A673 (cell line): ENCODE measurements around the gene NSL1. TPM values are rescaled to one million over a fixed set of nuclear protein-coding genes. Genes with fewer than 3 reads are reported as not detected.

Experiments used
- BruUV-seq: library from RNA; stranded (reverse); fragments of 400-500 nt; replicated peaks from 2 replicates; lab custom pipeline; 2021; lab: Mats Ljungman, UMichigan
- CTCF ChIA-PET: fragments of 300-600 bp; sonication (Branson Sonifier 250); formaldehyde crosslinking; loops from one replicate; lab custom pipeline; 2022; ENCODE audit warnings: antibody characterized with exemption; lab: Charles Lee
- POLR2A ChIA-PET: fragments of 300-600 bp; sonication (Branson Sonifier 250); formaldehyde crosslinking; loops from one replicate; lab custom pipeline; 2022; ENCODE audit warnings: antibody characterized with exemption; ENCODE audit not compliant: low non-redundant PET; lab: Charles Lee
- DNase-seq: peaks from one replicate; pipeline ENCODE4 v3.0.0-alpha.2; 2015; ENCODE audit warnings: low spot score
- H3K27ac ChIP-seq: fragments of 200-600 bp; sonication (generic); 2 replicates; pipeline ENCODE4 v1.5.1; 2016; ENCODE audit warnings: mixed run types, low read depth, mild to moderate bottlenecking, mixed read lengths, antibody characterized with exemption, low read length; ENCODE audit not compliant: poor library complexity, severe bottlenecking
- H3K27me3 ChIP-seq: fragments of 200-600 bp; sonication (generic); replicated peaks from 2 replicates; pipeline ENCODE4 v1.6.1; 2017; ENCODE audit warnings: mixed run types, low read depth, mild to moderate bottlenecking, mixed read lengths, antibody characterized with exemption, low read length; ENCODE audit not compliant: insufficient read depth, poor library complexity
- H3K36me3 ChIP-seq: fragments of 200-600 bp; sonication (generic); 2 replicates; pipeline ENCODE4 v1.6.1; 2016; ENCODE audit warnings: mixed run types, mild to moderate bottlenecking, mixed read lengths, antibody characterized with exemption, low read length; ENCODE audit not compliant: insufficient read depth, poor library complexity, severe bottlenecking
- H3K4me1 ChIP-seq: fragments of 200-600 bp; sonication (generic); 2 replicates; pipeline ENCODE4 v1.6.1; 2017; ENCODE audit warnings: mixed run types, mild to moderate bottlenecking, mixed read lengths, antibody characterized with exemption, low read length; ENCODE audit not compliant: insufficient read depth, poor library complexity, severe bottlenecking
- H3K4me3 ChIP-seq: fragments of 200-600 bp; sonication (generic); 2 replicates; pipeline ENCODE4 v1.5.1; 2016; ENCODE audit warnings: low read depth, mixed run types, mild to moderate bottlenecking, mixed read lengths, low read length; ENCODE audit not compliant: poor library complexity, severe bottlenecking
- H3K9me3 ChIP-seq: fragments of 200-600 bp; sonication (generic); 2 replicates; pipeline ENCODE4 v1.6.1; 2016; ENCODE audit warnings: mixed run types, low read depth, mild to moderate bottlenecking, mixed read lengths, antibody characterized with exemption, low read length; ENCODE audit not compliant: poor library complexity, severe bottlenecking
- CTCF ChIP-seq: fragments of 300-800, 200-600 bp; sonication (generic); conservative IDR thresholded peaks from 2 replicates; pipeline ENCODE4 v1.5.1; 2017; ENCODE audit warnings: low read depth, mild to moderate bottlenecking, antibody characterized with exemption, low read length, moderate library complexity, mixed read lengths
- EZH2 ChIP-seq: fragments of 200-600 bp; sonication (generic); IDR thresholded peaks from 2 replicates; pipeline ENCODE4 v1.6.1; 2017; ENCODE audit warnings: borderline replicate concordance, low read depth, mild to moderate bottlenecking, mixed read lengths, antibody characterized with exemption, low read length; ENCODE audit not compliant: poor library complexity, severe bottlenecking
- intact Hi-C: fragments of 100-400 bp; cut with micrococcal nuclease; formaldehyde crosslinking; loops from one replicate; pipeline ENCODE4 v1.10.0; 2022; ENCODE audit not compliant: unreplicated experiment
- total RNA-seq: library from RNA; stranded (reverse); gene quantifications from 2 replicates; pipeline ENCODE4 v1.2.3, GENCODE V29; 2021

Gene NSL1
- total RNA-seq, 1 experiment from 2014 or later = 48.5 TPM

- no peak overlapping the region for H3K27ac ChIP-seq
- no TSS peak for BruUV-seq
- H3K9me3 ChIP-seq = no peaks in the 10 kb centered on the region
- intact Hi-C loops = loop anchor here (10.0 kb wide), 1 partner anchor 245 kb away; no protein-coding TSS in a partner anchor
- H3K4me3 ChIP-seq = no peak overlapping the region
- TF ChIP-seq CTCF = peak; percentile 88
- no peak for TF ChIP-seq EZH2
- peak; percentile 89 for DNase-seq
- CTCF ChIA-PET = interaction anchor here (0.5 to 1.5 kb wide), 16 partner anchors 14 to 507 kb away, joined by 3 to 8 read pairs (median 3); no protein-coding TSS in a partner anchor
- peaks cover 14% of the 10 kb centered on the region for H3K4me1 ChIP-seq
- H3K36me3 ChIP-seq = no peaks in the 10 kb centered on the region
- POLR2A ChIA-PET = interaction anchor here (0.6 kb wide), 1 partner anchor 11 kb away, joined by 16 read pairs; no protein-coding TSS in a partner anchor
- no peaks in the 10 kb centered on the region for H3K27me3 ChIP-seq
These were observed 41.6 kb downstream of the NSL1 start for GRCh38 chr1:212749821-212750535.

GRCh38 chr1:212746546-212746945 is 45.0 kb downstream of the NSL1 start:
- Histone ChIP-seq H3K27ac (no peak overlapping the region), H3K27me3 (no peaks in the 10 kb centered on the region), H3K4me1 (peaks cover 4% of the 10 kb centered on the region), H3K36me3 (no peaks in the 10 kb centered on the region), H3K4me3 (no peak overlapping the region), H3K9me3 (no peaks in the 10 kb centered on the region)
- intact Hi-C loops = no loop called here
- BruUV-seq = no TSS peak
- no peak for TF ChIP-seq EZH2
- no peak for TF ChIP-seq CTCF
- no peak for DNase-seq
- ChIA-PET CTCF (no interaction called here), POLR2A (no interaction called here)

DNA sequence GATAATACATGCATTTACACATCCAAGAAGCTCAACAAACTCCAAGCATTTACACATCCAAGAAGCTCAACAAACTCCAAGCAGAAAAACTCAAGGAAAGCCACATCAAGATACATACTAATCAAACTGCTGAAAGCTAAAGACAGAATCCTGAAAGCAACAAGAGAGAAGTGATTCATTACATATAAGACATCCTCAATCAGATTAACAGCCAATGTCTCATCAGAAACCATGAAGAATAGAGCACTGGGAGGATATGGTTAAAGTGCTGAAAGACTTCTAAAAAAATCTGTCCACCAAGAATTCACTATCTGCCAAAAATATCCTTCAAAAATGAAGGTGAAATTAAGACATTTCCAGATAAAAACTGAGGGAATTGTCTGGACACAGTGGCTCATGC is 46.3 kb downstream of the NSL1 start:
- BruUV-seq = no TSS peak
- intact Hi-C loops = no loop called here
- Histone ChIP-seq H3K27me3 (no peaks in the 10 kb centered on the region), H3K4me3 (no peak overlapping the region), H3K27ac (no peak overlapping the region), H3K36me3 (no peaks in the 10 kb centered on the region), H3K9me3 (no peaks in the 10 kb centered on the region), H3K4me1 (peaks cover 4% of the 10 kb centered on the region)
- no peak for DNase-seq
- ChIA-PET CTCF (no interaction called here), POLR2A (no interaction called here)
- TF ChIP-seq CTCF (no peak), EZH2 (no peak)
